Esophagus muscularis mucosa (tissue), 4 donors: ENCODE data around the gene NLRP3. TPM values are rescaled to one million over a fixed set of nuclear protein-coding genes. Genes with fewer than 3 reads are reported as not detected.
"Not testable (repeated sequence)": the region's sequence is repeated elsewhere in the genome, so short reads cannot be mapped to it uniquely, and the experiment has no call there.

ENCODE experiments used
- DNase-seq: peaks from one replicate; pipeline ENCODE4 v3.0.0-alpha.2; 2017; ENCODE audit errors: extremely low spot score
- H3K27ac ChIP-seq, 4 donors: fragments of 200-600 bp; sonication (generic); replicated peaks in 1 of 4; 1 replicate in 3 of 4; 2 replicates in 1 of 4; pipeline ENCODE4 v1.5.1; 2016 to 2019; ENCODE audit warnings: mild to moderate bottlenecking in 1 of 4
- H3K27me3 ChIP-seq, 4 donors: fragments of 200-600 bp; sonication (generic); one replicate each; pipeline versions ENCODE4 v1.5.1 to v1.6.0; 2016 to 2019
- H3K36me3 ChIP-seq, 4 donors: fragments of 200-600 bp; sonication (generic); one replicate each; pipeline ENCODE4 v1.5.1; 2016 to 2019
- H3K4me1 ChIP-seq, 4 donors: fragments of 200-600 bp; sonication (generic); one replicate each; pipeline ENCODE4 v1.5.1; 2016 to 2019
- H3K4me3 ChIP-seq, 4 donors: fragments of 200-600 bp; sonication (generic); 1 replicate in 2 of 4; 2 replicates in 2 of 4; pipeline ENCODE4 v1.5.1; 2016 to 2019; ENCODE audit warnings: mild to moderate bottlenecking in 4 of 4, moderate library complexity in 1 of 4
- H3K9me3 ChIP-seq, 4 donors: fragments of 200-600 bp; sonication (generic); 1 replicate in 3 of 4; 2 replicates in 1 of 4; pipeline ENCODE4 v1.5.1; 2016 to 2019
- CTCF ChIP-seq, 3 experiments: fragments of 200-600 bp in 2 of 3; fragments of 450-650 bp in 1 of 3; sonication (generic) in 2 of 3; IDR thresholded peaks; one replicate each; pipeline ENCODE4 v1.5.1; 2017 to 2019; ENCODE audit warnings: antibody characterized with exemption in 3 of 3, mild to moderate bottlenecking in 2 of 3, moderate library complexity in 1 of 3
- EP300 ChIP-seq: sonication (generic); formaldehyde crosslinking; IDR thresholded peaks from one replicate; pipeline ENCODE4 v1.6.1; 2017; ENCODE audit warnings: antibody characterized with exemption
- POLR2A ChIP-seq: fragments of 450-650 bp; IDR thresholded peaks from one replicate; pipeline ENCODE4 v1.6.1; 2017; ENCODE audit warnings: antibody characterized with exemption, moderate library complexity, mild to moderate bottlenecking, low read depth
- POLR2AphosphoS5 ChIP-seq, 2 donors: sonication (generic); formaldehyde crosslinking; IDR thresholded peaks; one replicate each; pipeline ENCODE4 v1.6.1; 2017; ENCODE audit warnings: antibody characterized with exemption in 2 of 2
- WGBS: methylation state at CpG from one replicate; pipeline ENCODE4 v1.1.5; 2018; 5-methylcytosine and 5-hydroxymethylcytosine counted together
- intact Hi-C: fragments of 100-400 bp; cut with DNase I; formaldehyde crosslinking; loops from one replicate; pipeline ENCODE4 v1.15.1; 2023
- total RNA-seq, 4 donors: library from RNA; depleted of rRNA; stranded (reverse); fragments of >200 nt; gene quantifications; one replicate each; pipeline versions ENCODE4 v1.1.0 to v1.2.1, GENCODE V29; 2016

The NLRP3 gene
- total RNA-seq, 4 donors from 2014 or later = 1.3 to 4.5 (median 1.6) TPM

GRCh38 chr1:247468481-247469140 lies 52.6 kb downstream of the NLRP3 start:
- no peak overlapping the region for H3K4me3 ChIP-seq
- DNase-seq = peak; percentile 39
- no peak overlapping the region for H3K27ac ChIP-seq
- WGBS = 79% methylated on average over 5 of the region's 5 CpGs
- H3K9me3 ChIP-seq = no peaks in the 10 kb centered on the region
- intact Hi-C loops = no loop called here
- peaks cover 0 to 4% (median 0%) of the 10 kb centered on the region in 4 donors for H3K27me3 ChIP-seq
- no peak for TF ChIP-seq EP300
- TF ChIP-seq POLR2AphosphoS5 (IDR thresholded peaks at IDR 0.05) = no peak
- no peak for TF ChIP-seq CTCF (IDR thresholded peaks at IDR 0.05)
- no peak for TF ChIP-seq POLR2A
- no peaks in the 10 kb centered on the region for H3K36me3 ChIP-seq
- no peaks in the 10 kb centered on the region for H3K4me1 ChIP-seq

- H3K36me3 ChIP-seq = no peaks in the 10 kb centered on the region
- no peak overlapping the region for H3K4me3 ChIP-seq
- H3K9me3 ChIP-seq = no peaks in the 10 kb centered on the region
- H3K4me1 ChIP-seq = no peaks in the 10 kb centered on the region
- H3K27ac ChIP-seq = no peak overlapping the region
- intact Hi-C loops = no loop called here
- no peak for DNase-seq
- WGBS = 92% methylated on average over 5 of the region's 5 CpGs
- peaks cover 0 to 4% (median 0%) of the 10 kb centered on the region in 4 donors for H3K27me3 ChIP-seq
- TF ChIP-seq POLR2A (no peak), CTCF (IDR thresholded peaks at IDR 0.05) (no peak), POLR2AphosphoS5 (IDR thresholded peaks at IDR 0.05) (no peak), EP300 (no peak)
These were observed 53.2 kb downstream of the NLRP3 start for GRCh38 chr1:247469141-247469535.

- H3K36me3 ChIP-seq, H3K27me3 ChIP-seq, DNase-seq, H3K4me3 ChIP-seq, H3K9me3 ChIP-seq, intact Hi-C loops, H3K4me1 ChIP-seq, H3K27ac ChIP-seq: not testable (repeated sequence)
- WGBS = 60% methylated on average over 15 of the region's 16 CpGs
These were observed 55.0 kb downstream of the NLRP3 start for GRCh38 chr1:247470942-247471429.

DNA sequence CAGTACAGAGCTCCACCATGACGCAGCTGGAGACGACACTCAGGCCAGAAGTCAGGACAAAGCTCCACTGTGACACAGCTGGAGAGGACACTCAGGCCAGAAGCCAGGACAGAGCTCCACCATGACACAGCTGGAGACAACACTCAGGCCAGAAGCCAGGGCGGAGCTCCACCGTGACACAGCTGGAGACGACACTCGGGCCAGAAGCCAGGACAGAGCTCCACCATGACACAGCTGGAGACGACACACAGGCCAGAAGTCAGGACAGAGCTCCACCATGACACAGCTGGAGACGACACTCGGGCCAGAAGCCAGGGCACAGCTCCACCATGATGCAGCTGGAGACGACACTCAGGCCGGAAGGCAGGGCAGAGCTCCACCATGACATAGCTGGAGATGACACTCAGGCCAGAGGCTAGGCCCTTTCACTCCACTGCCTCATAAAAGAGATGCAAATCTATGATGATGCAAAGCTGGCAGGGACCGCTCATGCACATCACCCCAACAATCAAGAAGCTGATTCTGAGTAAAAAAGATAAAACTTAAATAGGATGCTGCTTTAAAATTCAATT lies 55.6 kb downstream of the NLRP3 start:
- intact Hi-C loops = no loop called here
- H3K9me3 ChIP-seq = peaks cover 0 to 11% (median 0%) of the 10 kb centered on the region in 4 donors
- no peaks in the 10 kb centered on the region for H3K4me1 ChIP-seq
- no peak overlapping the region for H3K4me3 ChIP-seq
- TF ChIP-seq POLR2AphosphoS5 (IDR thresholded peaks at IDR 0.05) (no peak), EP300 (no peak), CTCF (IDR thresholded peaks at IDR 0.05) (no peak), POLR2A (no peak)
- H3K27ac ChIP-seq = no peak overlapping the region
- DNase-seq = peak; percentile 83
- WGBS = 80% methylated on average over 9 of the region's 12 CpGs
- H3K36me3 ChIP-seq = no peaks in the 10 kb centered on the region
- peaks cover 0 to 4% (median 0%) of the 10 kb centered on the region in 4 donors for H3K27me3 ChIP-seq

DNA sequence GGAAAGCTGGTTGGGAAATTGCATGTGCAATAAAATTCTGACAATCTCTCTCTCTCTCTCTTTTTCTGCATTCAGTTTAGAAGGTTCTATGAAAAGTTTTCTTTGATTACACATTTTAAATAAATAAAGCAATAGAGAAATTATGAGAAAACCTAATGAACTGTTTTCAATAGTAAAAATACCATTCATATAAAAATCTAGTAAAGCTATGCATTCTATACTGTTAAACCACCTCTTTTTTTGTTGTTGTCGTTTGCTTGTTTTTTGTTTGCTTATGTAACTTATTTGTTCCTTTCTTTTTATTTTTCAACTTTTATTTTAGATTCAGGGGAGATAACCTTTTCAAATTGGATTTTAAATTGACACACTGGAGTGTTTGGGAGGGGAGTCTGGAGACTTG lies 56.1 kb downstream of the NLRP3 start:
- H3K36me3 ChIP-seq = no peaks in the 10 kb centered on the region
- peaks cover 0 to 11% (median 0%) of the 10 kb centered on the region in 4 donors for H3K9me3 ChIP-seq
- no peak for DNase-seq
- no peaks in the 10 kb centered on the region for H3K4me1 ChIP-seq
- TF ChIP-seq EP300 = no peak
- no peak for TF ChIP-seq POLR2AphosphoS5 (IDR thresholded peaks at IDR 0.05)
- no peak for TF ChIP-seq POLR2A
- TF ChIP-seq CTCF (IDR thresholded peaks at IDR 0.05) = no peak
- H3K27me3 ChIP-seq = peaks cover 0 to 4% (median 0%) of the 10 kb centered on the region in 4 donors
- intact Hi-C loops = no loop called here
- WGBS = 95% methylated on average over 1 of the region's 1 CpG
- no peak overlapping the region for H3K27ac ChIP-seq
- no peak overlapping the region for H3K4me3 ChIP-seq
